Testis (tissue), 3 donors: Measurements from ENCODE around the gene CTDP1. TPM values are rescaled to one million over a fixed set of nuclear protein-coding genes. Genes with fewer than 3 reads are reported as not detected.

Source experiments
- DNase-seq: peaks from one replicate; pipeline ENCODE4 v3.0.0-alpha.2; 2019
- H3K27ac ChIP-seq, 2 donors: fragments of 200-600 bp; sonication (generic); one replicate each; pipeline ENCODE4 v1.5.1; 2019
- H3K27me3 ChIP-seq: fragments of 200-600 bp; sonication (generic); one replicate; pipeline ENCODE4 v1.5.1; 2019
- H3K36me3 ChIP-seq: fragments of 200-600 bp; sonication (generic); one replicate; pipeline ENCODE4 v1.5.1; 2017; ENCODE audit warnings: low read depth; ENCODE audit errors: missing control alignments
- H3K4me1 ChIP-seq: fragments of 200-600 bp; sonication (generic); one replicate; pipeline ENCODE4 v1.5.1; 2019
- H3K4me3 ChIP-seq, 2 donors: fragments of 200-600 bp; sonication (generic); one replicate each; pipeline ENCODE4 v1.5.1; 2017 to 2019
- H3K9me3 ChIP-seq: fragments of 200-600 bp; sonication (generic); one replicate; pipeline ENCODE4 v1.5.1; 2017
- POLR2A ChIP-seq: fragments of 450-650 bp; IDR thresholded peaks from one replicate; pipeline ENCODE4 v1.6.1; 2017; ENCODE audit warnings: antibody characterized with exemption, mild to moderate bottlenecking, moderate library complexity
- WGBS, 2 donors: methylation state at CpG; one replicate each; pipeline ENCODE4 v1.1.5; 2018; 5-methylcytosine and 5-hydroxymethylcytosine counted together
- intact Hi-C: fragments of 100-400 bp; cut with DNase I; formaldehyde crosslinking; loops from one replicate; pipeline ENCODE4 v1.15.1; 2023; ENCODE audit warnings: low total_unique reads
- polyA plus RNA-seq: library from polyadenylated mRNA; stranded (reverse); fragments of 350-450 nt; fragmentation: Illumina TruSeq; extraction: RNeasy Lipid Tissue Mini Kit (QIAGEN cat#74804); gene quantifications from one replicate; pipeline ENCODE4 v1.2.3, GENCODE V29; 2014; ENCODE audit warnings: low read depth, low replicate concordance; ENCODE audit not compliant: insufficient read depth
- total RNA-seq, 2 donors: library from RNA; depleted of rRNA; stranded (reverse); fragments of >200 nt; gene quantifications; one replicate each; pipeline ENCODE4 v1.2.3, GENCODE V29; 2016
- TF ChIP-seq, protein P1 (sequence below), 3 experiments: fragments of 450-650 bp in 2 of 3; fragments of 200-600 bp in 1 of 3; sonication (generic) in 1 of 3; IDR thresholded peaks; one replicate each; pipeline ENCODE4 v1.5.1; 2016 to 2019; ENCODE audit warnings: antibody characterized with exemption in 3 of 3, mild to moderate bottlenecking in 2 of 3, moderate library complexity in 1 of 3

The CTDP1 gene
- total and polyA plus RNA-seq, 3 donors from 2014 or later = 41.0 to 51.0 (median 47.2) TPM

- no peak overlapping the region for H3K4me3 ChIP-seq
- no peaks in the 10 kb centered on the region for H3K36me3 ChIP-seq
- H3K9me3 ChIP-seq = no peaks in the 10 kb centered on the region
- TF ChIP-seq, protein P1, sequence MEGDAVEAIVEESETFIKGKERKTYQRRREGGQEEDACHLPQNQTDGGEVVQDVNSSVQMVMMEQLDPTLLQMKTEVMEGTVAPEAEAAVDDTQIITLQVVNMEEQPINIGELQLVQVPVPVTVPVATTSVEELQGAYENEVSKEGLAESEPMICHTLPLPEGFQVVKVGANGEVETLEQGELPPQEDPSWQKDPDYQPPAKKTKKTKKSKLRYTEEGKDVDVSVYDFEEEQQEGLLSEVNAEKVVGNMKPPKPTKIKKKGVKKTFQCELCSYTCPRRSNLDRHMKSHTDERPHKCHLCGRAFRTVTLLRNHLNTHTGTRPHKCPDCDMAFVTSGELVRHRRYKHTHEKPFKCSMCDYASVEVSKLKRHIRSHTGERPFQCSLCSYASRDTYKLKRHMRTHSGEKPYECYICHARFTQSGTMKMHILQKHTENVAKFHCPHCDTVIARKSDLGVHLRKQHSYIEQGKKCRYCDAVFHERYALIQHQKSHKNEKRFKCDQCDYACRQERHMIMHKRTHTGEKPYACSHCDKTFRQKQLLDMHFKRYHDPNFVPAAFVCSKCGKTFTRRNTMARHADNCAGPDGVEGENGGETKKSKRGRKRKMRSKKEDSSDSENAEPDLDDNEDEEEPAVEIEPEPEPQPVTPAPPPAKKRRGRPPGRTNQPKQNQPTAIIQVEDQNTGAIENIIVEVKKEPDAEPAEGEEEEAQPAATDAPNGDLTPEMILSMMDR (IDR thresholded peaks at IDR 0.05) = no peak
- TF ChIP-seq POLR2A = no peak
- H3K27ac ChIP-seq = no peak overlapping the region
- H3K4me1 ChIP-seq = no peaks in the 10 kb centered on the region
- no peaks in the 10 kb centered on the region for H3K27me3 ChIP-seq
- DNase-seq = no peak
- 0% methylated on average over 1 of the region's 1 CpG for WGBS, 2 donors
- intact Hi-C loops = no loop called here
Measured at GRCh38 chr18:79647307-79647706, 32.3 kb upstream of the CTDP1 start.

- 83 to 93% methylated on average over 11 of the region's 11 CpGs for WGBS, 2 donors
- intact Hi-C loops = no loop called here
Measured at GRCh38 chr18:79650959-79651358, 28.6 kb upstream of the CTDP1 start.

DNA sequence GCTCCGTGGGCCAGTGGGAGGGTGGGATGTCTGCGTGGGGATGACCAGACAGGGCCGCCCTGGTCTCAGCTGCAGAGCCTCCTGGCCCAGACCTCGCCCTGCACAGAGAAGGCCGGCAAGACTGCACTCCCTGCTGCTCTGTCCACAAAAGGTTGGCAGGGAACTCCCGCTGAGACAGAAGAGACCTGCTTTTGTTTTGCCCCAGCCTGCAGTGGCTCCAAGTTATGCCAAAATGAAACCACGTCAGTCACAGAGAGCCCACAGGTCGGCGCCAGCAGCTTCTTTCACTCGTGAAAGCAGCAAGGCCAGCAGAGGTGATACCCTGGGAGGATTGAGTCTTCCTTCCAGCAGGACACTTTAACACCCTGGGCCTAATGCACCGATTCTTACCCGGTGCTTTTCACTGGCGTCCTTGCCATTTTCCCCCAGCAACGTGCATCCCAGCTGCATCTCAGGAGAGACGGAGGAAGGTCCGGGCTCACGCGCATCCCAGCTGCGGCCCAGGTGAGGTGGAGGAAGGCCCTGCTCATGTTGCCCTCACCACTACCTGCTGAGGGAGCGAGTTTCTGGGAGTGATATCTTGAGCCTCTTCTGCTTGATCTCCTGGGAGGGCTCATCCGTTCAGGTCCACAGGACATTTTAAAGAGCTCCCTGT lies 22.1 kb upstream of the CTDP1 start:
- intact Hi-C loops = no loop called here
- 73% methylated on average over 18 to 21 of the region's 21 CpGs for WGBS, 2 donors
- H3K27me3 ChIP-seq = no peaks in the 10 kb centered on the region
- no peaks in the 10 kb centered on the region for H3K9me3 ChIP-seq
- DNase-seq = no peak
- H3K4me1 ChIP-seq = no peaks in the 10 kb centered on the region
- TF ChIP-seq POLR2A = no peak
- TF ChIP-seq, protein P1 (IDR thresholded peaks at IDR 0.05) = no peak
- H3K27ac ChIP-seq = no peak overlapping the region
- no peak overlapping the region for H3K4me3 ChIP-seq
- no peaks in the 10 kb centered on the region for H3K36me3 ChIP-seq

More at GRCh38 chr18:79650959-79651358, 28.6 kb upstream of the CTDP1 start:
- Histone ChIP-seq H3K27ac (no peak overlapping the region), H3K4me1 (no peaks in the 10 kb centered on the region), H3K9me3 (no peaks in the 10 kb centered on the region), H3K4me3 (no peak overlapping the region), H3K36me3 (no peaks in the 10 kb centered on the region), H3K27me3 (no peaks in the 10 kb centered on the region)
- DNase-seq = no peak
- TF ChIP-seq, protein P1 (IDR thresholded peaks at IDR 0.05) = no peak
- no peak for TF ChIP-seq POLR2A

GRCh38 chr18:79658366-79658765 lies 21.2 kb upstream of the CTDP1 start:
- TF ChIP-seq POLR2A = no peak
- TF ChIP-seq, protein P1 (IDR thresholded peaks at IDR 0.05) = no peak
- no peak overlapping the region for H3K27ac ChIP-seq
- intact Hi-C loops = no loop called here
- DNase-seq = no peak
- no peak overlapping the region for H3K4me3 ChIP-seq
- H3K27me3 ChIP-seq = no peaks in the 10 kb centered on the region
- H3K36me3 ChIP-seq = no peaks in the 10 kb centered on the region
- no peaks in the 10 kb centered on the region for H3K4me1 ChIP-seq
- H3K9me3 ChIP-seq = no peaks in the 10 kb centered on the region
- 85 to 86% methylated on average over 12 of the region's 12 CpGs for WGBS, 2 donors

DNA sequence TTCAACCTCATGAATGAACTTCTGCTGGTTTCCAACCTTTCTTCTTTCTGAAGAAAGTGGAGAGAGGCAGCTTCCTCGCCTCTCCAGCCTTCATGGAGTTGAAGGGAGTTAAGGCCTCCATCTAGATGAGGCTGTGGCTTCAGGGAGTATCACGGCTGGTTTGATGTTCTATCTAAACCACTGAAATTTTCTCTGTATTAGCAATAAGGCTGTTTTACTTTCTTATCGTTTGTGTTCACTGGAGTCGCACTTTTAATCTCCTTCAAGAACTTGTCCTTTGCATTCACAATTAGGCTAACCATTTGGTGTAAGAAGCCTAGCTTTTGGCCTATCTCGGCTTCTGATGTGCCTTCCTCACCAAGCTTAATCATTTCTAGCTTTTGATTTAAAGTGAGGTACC lies 19.9 kb upstream of the CTDP1 start:
- H3K9me3 ChIP-seq = no peaks in the 10 kb centered on the region
- WGBS, 2 donors = 89 to 91% methylated on average over 5 of the region's 5 CpGs
- no peak for TF ChIP-seq POLR2A
- TF ChIP-seq, protein P1 (IDR thresholded peaks at IDR 0.05) = no peak
- intact Hi-C loops = no loop called here
- DNase-seq = no peak
- H3K4me3 ChIP-seq = no peak overlapping the region
- no peaks in the 10 kb centered on the region for H3K36me3 ChIP-seq
- no peaks in the 10 kb centered on the region for H3K4me1 ChIP-seq
- H3K27ac ChIP-seq = no peak overlapping the region
- H3K27me3 ChIP-seq = no peaks in the 10 kb centered on the region
